Measurements from ENCODE around the gene BAIAP3.
A peak's percentile ranks its signal among the peaks of the same experiment; 100 is the strongest.

Gene BAIAP3

DNA sequence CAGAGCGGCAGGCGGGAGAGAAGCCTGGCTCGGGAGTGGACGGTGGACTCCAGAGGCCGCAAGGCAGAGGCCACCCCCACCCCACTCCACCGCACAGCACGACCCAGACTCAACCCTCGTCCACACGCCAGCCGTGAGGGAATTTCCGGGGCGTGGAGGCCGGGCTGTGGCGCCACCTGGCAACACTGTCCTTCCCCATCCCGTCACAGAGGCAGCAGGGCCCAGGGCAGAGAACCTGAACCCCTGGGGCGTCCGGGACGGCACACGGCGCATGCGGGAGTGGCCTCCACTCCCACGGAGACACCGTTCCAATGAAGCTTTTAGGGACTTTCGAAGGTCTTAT, 41.8 kb downstream of the BAIAP3 start:
- Histone ChIP-seq H3K36me3 (ENCODE audit: control insufficient read depth, insufficient read depth, low read length) (no peaks in the 10 kb centered on the region), H3K27me3 (ENCODE audit: control insufficient read depth, insufficient read depth, low read length) (no peaks in the 10 kb centered on the region), H3K4me1 (ENCODE audit: control insufficient read depth, insufficient read depth, low read length) (peaks cover 17% of the 10 kb centered on the region), H3K4me3 (ENCODE audit: low read length) (no peak overlapping the region), H3K9me3 (ENCODE audit: control insufficient read depth, low read length) (no peaks in the 10 kb centered on the region), H3K9ac (ENCODE audit: low read length) (no peak overlapping the region)

DNA sequence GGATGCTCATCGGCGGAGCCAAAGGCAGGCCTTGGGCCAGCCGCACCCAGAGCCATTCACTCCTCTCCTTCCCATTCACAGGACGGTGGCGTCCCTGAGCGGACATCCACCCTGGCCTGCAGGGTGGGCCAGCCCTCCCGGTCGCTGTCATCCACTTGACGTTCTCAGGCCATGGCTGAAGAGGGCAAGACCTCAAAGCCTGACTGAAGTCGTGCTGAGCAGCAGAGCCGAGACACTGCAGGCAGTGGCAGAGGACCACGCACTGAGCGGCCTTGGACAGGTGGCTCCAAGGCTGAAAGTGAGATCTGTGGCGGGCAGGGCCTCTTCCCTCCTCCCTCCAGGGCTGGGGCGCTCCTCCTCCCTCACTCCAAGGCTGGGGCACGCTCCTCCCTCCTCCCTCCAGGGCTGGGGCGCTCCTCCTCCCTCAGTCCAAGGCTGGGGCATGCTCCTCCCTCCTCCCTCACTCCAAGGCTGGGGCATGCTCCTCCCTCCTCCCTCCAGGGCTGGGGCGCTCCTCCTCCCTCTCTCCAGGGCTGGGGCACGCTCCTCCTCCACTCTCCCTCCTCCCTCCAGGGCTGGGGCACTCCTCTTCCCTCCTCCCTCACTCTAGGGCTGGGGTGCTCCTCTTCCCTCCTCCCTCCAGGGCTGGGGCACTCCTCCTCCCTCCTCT, 42.4 kb downstream of the BAIAP3 start:
- no peaks in the 10 kb centered on the region for H3K27me3 ChIP-seq (ENCODE audit: control insufficient read depth, insufficient read depth, low read length)
- H3K4me3 ChIP-seq (ENCODE audit: low read length): no peak overlapping the region
- H3K9ac ChIP-seq (ENCODE audit: low read length): no peak overlapping the region
- no peaks in the 10 kb centered on the region for H3K9me3 ChIP-seq (ENCODE audit: control insufficient read depth, low read length)
- H3K4me1 ChIP-seq (ENCODE audit: control insufficient read depth, insufficient read depth, low read length): peaks cover 17% of the 10 kb centered on the region
- no peaks in the 10 kb centered on the region for H3K36me3 ChIP-seq (ENCODE audit: control insufficient read depth, insufficient read depth, low read length)

DNA sequence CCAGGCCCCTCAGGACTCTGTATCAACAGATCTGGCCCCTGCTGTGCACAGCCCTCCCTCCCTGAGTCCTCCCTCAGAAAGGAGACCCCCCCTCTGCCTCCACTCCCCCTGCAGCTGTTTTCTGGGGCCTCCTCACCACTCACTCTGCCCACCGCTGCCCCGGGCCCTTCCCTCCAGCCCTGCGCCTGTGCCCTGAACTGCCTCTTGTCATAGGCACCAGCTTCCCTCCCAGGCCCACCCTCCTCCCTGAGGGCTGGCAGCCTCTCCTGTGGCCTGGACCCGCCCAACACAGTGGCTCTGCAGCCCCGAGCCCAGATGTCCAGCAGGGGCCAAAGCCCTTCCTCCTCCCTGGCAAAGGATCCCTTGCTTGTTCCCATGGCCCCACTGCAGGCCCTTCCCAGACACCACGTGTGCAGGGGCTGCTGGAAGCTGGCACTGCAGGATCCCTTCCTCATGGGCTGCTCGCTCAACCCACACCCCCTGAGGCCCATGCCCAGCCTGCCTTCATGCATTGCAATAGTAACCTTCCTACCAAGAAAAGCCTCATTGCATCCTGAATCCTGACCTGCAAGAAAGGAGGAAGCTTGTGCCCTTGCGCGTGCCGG, 44.1 kb downstream of the BAIAP3 start:
- Histone ChIP-seq H3K36me3 (ENCODE audit: control insufficient read depth, insufficient read depth, low read length) (no peaks in the 10 kb centered on the region), H3K9ac (ENCODE audit: low read length) (no peak overlapping the region), H3K4me3 (ENCODE audit: low read length) (no peak overlapping the region), H3K9me3 (ENCODE audit: control insufficient read depth, low read length) (no peaks in the 10 kb centered on the region), H3K27me3 (ENCODE audit: control insufficient read depth, insufficient read depth, low read length) (no peaks in the 10 kb centered on the region), H3K4me1 (ENCODE audit: control insufficient read depth, insufficient read depth, low read length) (peaks cover 17% of the 10 kb centered on the region)

DNA sequence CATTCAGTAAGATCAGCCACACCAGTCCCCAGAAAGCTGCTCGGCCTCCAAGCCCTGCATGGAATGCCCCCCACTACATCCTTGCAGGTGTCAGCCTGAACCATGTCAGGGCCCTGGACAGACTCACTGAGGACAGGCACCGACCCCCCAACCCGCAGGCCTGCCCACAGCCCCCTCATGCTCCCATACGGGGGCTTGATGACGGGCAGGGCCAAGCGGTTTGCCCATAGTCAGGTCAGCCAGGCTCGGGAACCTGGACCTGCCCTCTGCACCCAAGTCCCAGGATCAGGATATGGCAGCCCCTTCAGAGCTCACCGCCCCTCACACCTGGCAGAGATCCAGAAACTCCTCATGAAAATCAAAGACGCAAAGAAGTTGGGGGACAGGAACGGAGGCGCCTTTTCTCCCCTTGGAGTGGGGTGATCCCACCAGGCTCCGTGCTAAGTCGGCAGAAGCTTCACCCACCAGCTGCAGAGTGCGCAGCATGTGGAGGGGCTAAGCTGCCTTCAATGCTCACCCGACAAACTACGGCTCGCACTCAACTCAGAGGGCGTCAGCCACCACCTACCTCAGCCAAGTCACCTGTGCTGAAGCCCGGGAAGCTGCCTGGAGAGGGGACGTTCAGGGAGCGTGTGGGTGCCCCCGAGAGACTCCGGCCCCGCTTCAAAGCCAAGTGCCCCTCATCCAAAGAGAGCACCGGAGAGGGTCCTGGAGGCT, 44.8 kb downstream of the BAIAP3 start:
- H3K4me1 ChIP-seq (ENCODE audit: control insufficient read depth, insufficient read depth, low read length): peaks cover 17% of the 10 kb centered on the region
- H3K9me3 ChIP-seq (ENCODE audit: control insufficient read depth, low read length): no peaks in the 10 kb centered on the region
- H3K4me3 ChIP-seq (ENCODE audit: low read length): peak overlapping the region; percentile 31
- no peak overlapping the region for H3K9ac ChIP-seq (ENCODE audit: low read length)
- no peaks in the 10 kb centered on the region for H3K36me3 ChIP-seq (ENCODE audit: control insufficient read depth, insufficient read depth, low read length)
- H3K27me3 ChIP-seq (ENCODE audit: control insufficient read depth, insufficient read depth, low read length): no peaks in the 10 kb centered on the region

DNA sequence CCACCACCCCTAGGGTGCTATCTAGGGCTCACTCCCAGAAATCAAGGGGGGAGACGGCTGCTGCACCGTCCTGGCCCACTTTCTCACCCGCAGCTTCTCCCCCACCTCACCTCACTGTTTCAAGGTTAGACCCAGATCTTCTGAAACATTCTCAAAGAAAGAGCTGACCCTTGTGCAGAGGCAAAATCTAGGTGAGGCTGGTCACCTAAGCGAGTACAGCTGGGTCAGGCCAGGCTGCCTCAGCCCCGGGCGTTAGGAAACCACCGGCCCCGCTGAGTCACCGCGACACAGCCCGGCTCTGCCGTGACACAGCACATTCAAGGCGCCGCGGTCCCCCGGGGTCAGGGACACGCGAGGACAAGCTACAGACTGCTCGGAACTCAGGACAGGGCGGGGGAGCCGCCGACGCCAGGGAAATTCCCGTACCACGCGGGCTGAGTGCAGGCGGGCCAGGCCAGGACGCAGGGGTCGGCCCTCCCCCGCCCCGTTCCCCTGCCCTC, 45.4 kb downstream of the BAIAP3 start:
- H3K4me3 ChIP-seq (ENCODE audit: low read length): peak overlapping the region; percentile 31
- H3K27me3 ChIP-seq (ENCODE audit: control insufficient read depth, insufficient read depth, low read length): no peaks in the 10 kb centered on the region
- H3K36me3 ChIP-seq (ENCODE audit: control insufficient read depth, insufficient read depth, low read length): no peaks in the 10 kb centered on the region
- no peak overlapping the region for H3K9ac ChIP-seq (ENCODE audit: low read length)
- H3K9me3 ChIP-seq (ENCODE audit: control insufficient read depth, low read length): no peaks in the 10 kb centered on the region
- H3K4me1 ChIP-seq (ENCODE audit: control insufficient read depth, insufficient read depth, low read length): peaks cover 17% of the 10 kb centered on the region

DNA sequence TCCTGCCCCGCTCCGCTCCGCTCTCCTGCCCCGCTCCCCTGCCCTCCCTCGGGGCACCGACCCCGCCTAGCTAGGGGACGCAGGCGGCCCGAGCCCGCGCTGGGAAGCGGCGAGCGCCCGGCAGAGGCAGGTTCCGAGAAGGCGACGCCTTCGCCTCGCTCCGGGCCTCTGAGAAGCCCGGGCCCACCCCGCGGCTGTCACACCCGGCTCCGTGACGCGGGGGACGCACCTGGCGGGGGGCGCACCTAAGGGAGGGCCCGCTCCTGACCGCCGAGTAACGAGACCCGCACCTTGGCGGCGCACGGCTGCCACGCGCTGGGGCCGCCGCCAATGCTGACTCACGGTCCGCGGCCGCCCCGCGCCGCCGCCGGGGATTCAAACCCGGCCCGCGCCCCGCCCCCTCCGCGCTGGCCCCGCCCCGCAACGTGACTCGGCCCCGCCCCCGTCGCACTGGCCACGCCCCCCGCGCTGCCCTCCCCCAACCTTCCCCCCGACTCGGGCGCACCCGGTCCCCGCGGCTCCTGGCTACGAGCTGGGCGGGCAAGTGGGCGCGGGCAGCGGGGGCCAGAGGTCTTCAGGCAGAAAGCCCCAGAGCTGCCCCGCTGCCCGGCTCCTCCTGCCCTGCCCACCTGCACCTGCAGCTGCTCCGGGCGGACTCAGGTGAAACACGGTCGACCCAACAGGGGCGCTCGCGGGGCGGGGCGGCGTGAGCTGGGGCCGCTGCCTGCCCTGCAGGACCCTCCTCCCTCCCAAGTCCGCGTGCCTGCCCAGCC, 46.0 kb downstream of the BAIAP3 start:
- no peaks in the 10 kb centered on the region for H3K36me3 ChIP-seq (ENCODE audit: control insufficient read depth, insufficient read depth, low read length)
- H3K4me3 ChIP-seq (ENCODE audit: low read length): peak overlapping the region; percentile 31
- H3K9me3 ChIP-seq (ENCODE audit: control insufficient read depth, low read length): no peaks in the 10 kb centered on the region
- H3K4me1 ChIP-seq (ENCODE audit: control insufficient read depth, insufficient read depth, low read length): peaks cover 17% of the 10 kb centered on the region
- H3K27me3 ChIP-seq (ENCODE audit: control insufficient read depth, insufficient read depth, low read length): no peaks in the 10 kb centered on the region
- no peak overlapping the region for H3K9ac ChIP-seq (ENCODE audit: low read length)

DNA sequence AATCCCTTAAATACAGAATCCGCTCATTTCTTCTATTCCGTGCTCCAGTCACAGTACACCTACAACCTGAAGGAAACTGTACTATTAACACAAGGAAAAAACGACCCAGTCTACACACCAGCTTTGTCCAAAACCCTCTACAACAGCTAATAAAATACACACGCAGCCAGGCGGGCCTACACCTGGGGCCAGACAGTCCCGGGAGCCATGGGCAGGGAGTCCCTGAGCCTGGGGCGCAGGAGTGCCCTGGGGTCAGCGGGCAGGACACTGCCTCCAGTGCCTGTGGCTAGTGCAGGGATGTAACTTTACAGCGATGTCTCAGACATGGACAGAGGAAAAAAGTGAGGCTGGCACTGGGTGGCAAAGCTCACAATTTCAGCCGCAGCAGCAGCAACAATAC, 46.8 kb downstream of the BAIAP3 start:
- Histone ChIP-seq H3K9me3 (ENCODE audit: control insufficient read depth, low read length) (no peaks in the 10 kb centered on the region), H3K36me3 (ENCODE audit: control insufficient read depth, insufficient read depth, low read length) (no peaks in the 10 kb centered on the region), H3K4me3 (ENCODE audit: low read length) (no peak overlapping the region), H3K9ac (ENCODE audit: low read length) (no peak overlapping the region), H3K27me3 (ENCODE audit: control insufficient read depth, insufficient read depth, low read length) (no peaks in the 10 kb centered on the region), H3K4me1 (ENCODE audit: control insufficient read depth, insufficient read depth, low read length) (peaks cover 17% of the 10 kb centered on the region)

DNA sequence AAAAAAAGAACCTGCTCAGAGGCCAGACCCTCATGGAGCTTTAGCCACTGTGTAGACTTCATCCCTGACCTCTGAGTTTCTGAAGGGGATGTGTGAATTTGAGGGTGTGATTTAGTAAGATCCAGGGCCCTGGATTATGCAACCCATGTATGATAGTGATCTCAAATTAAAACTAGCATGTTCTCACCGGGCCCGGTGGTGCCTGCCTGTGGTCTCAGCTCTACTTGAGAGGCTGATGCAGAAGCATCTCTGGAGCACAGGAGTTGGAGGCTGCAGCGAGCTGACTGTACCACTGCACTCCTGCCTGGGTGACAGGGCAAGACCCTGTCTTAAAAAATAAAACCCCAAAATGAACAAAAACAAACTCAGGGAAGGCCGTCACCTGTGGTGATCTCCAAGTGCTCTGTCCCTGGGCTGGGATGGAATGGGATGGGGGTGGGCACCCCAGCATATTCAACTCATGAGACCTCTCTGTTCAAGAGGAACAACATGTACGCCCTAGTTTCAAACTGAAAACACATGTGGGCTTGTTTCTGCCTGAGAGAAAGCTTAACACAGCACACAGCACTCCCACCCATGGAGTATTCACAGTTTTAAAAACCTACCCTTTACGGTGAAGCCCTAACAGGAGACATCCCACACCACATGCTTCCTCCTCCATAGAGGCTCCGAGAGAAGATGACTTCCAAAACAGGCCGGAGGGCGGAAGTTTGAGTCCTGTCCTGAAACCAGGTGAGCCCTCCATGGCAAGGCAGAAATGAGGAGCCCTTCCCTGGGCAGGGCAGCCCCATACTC, 48.4 kb downstream of the BAIAP3 start:
- peaks cover 17% of the 10 kb centered on the region for H3K4me1 ChIP-seq (ENCODE audit: control insufficient read depth, insufficient read depth, low read length)
- no peaks in the 10 kb centered on the region for H3K9me3 ChIP-seq (ENCODE audit: control insufficient read depth, low read length)
- H3K4me3 ChIP-seq (ENCODE audit: low read length): no peak overlapping the region
- no peak overlapping the region for H3K9ac ChIP-seq (ENCODE audit: low read length)
- no peaks in the 10 kb centered on the region for H3K27me3 ChIP-seq (ENCODE audit: control insufficient read depth, insufficient read depth, low read length)
- no peaks in the 10 kb centered on the region for H3K36me3 ChIP-seq (ENCODE audit: control insufficient read depth, insufficient read depth, low read length)

DNA sequence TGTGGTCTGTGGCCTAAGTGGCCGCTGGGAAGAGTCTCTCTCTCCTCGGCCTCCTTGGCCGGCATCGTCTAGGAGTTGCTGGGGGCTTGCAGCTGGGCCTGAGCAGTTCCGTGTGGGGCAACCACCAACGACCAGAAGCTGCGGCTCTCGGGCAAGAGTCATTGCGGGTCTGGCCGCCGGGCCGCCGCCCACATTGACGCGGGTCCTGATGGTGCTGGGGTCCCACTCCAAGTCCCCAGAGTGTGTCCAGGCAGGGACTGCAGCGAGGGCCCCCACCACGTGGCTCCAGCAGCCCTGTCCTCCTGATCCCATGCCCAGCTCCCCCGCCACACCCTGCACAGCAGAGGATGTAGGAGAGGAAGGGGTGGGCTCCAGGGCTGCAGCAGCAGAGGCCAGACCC, 50.1 kb downstream of the BAIAP3 start:
- no peaks in the 10 kb centered on the region for H3K27me3 ChIP-seq (ENCODE audit: control insufficient read depth, insufficient read depth, low read length)
- H3K9me3 ChIP-seq (ENCODE audit: control insufficient read depth, low read length): no peaks in the 10 kb centered on the region
- no peak overlapping the region for H3K9ac ChIP-seq (ENCODE audit: low read length)
- H3K4me1 ChIP-seq (ENCODE audit: control insufficient read depth, insufficient read depth, low read length): peaks cover 11% of the 10 kb centered on the region
- no peak overlapping the region for H3K4me3 ChIP-seq (ENCODE audit: low read length)
- H3K36me3 ChIP-seq (ENCODE audit: control insufficient read depth, insufficient read depth, low read length): no peaks in the 10 kb centered on the region

DNA sequence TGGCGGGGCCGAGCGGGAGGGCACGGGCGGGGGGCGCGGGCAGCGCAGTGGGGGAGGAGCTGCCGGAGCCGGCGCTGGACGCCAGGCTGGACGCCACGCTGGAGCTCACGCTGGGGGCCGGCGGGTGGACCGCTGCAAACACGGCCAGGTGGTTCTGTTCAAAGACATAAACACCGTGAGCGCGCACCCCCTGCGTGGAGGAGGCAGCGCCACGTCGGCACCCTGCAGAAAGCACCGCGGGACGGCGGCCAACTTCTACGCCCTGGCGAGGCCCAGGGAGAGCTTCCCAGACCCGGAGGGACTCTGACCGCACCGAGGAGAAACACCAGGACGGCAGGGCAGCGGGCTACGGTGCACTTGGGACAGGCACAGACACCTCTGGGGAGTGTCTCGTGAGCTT, 51.8 kb downstream of the BAIAP3 start:
- Histone ChIP-seq H3K4me3 (ENCODE audit: low read length) (no peak overlapping the region), H3K9me3 (ENCODE audit: control insufficient read depth, low read length) (no peaks in the 10 kb centered on the region), H3K36me3 (ENCODE audit: control insufficient read depth, insufficient read depth, low read length) (peaks cover 4% of the 10 kb centered on the region), H3K27me3 (ENCODE audit: control insufficient read depth, insufficient read depth, low read length) (no peaks in the 10 kb centered on the region), H3K9ac (ENCODE audit: low read length) (no peak overlapping the region), H3K4me1 (ENCODE audit: control insufficient read depth, insufficient read depth, low read length) (no peaks in the 10 kb centered on the region)

DNA sequence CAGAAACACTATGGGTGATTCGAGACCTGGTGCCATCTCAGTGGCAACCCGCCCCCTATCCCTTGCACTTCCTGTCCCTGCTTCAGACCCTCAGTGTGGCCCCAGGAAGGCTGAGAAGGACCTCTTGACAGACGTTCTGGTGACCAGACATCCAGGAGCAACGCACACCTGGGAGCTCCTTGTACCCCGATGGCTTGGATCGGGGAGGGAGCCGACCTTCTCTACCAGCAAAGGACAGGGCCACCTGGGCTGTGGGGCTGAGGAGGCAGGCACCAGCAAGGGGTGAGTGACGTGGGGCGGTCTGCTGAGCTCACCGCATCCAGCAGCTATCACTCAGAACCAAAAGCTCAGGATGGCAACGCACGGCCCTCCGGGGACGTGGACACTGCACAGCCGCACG, 53.9 kb downstream of the BAIAP3 start:
- Histone ChIP-seq H3K36me3 (ENCODE audit: control insufficient read depth, insufficient read depth, low read length) (peaks cover 4% of the 10 kb centered on the region), H3K4me1 (ENCODE audit: control insufficient read depth, insufficient read depth, low read length) (no peaks in the 10 kb centered on the region)

More for the DNA sequence above, 53.9 kb downstream of the BAIAP3 start:
- no peak overlapping the region for H3K9ac ChIP-seq (ENCODE audit: low read length)
- no peaks in the 10 kb centered on the region for H3K9me3 ChIP-seq (ENCODE audit: control insufficient read depth, low read length)
- no peaks in the 10 kb centered on the region for H3K27me3 ChIP-seq (ENCODE audit: control insufficient read depth, insufficient read depth, low read length)
- H3K4me3 ChIP-seq (ENCODE audit: low read length): no peak overlapping the region
